ENCODE measurements around the gene OR51D1. TPM values are rescaled to one million over a fixed set of nuclear protein-coding genes. Genes with fewer than 3 reads are reported as not detected.

Gene OR51D1
- total and polyA plus RNA-seq, 2 donors (not counting 1 experiment from before 2014, with no cell fraction given): not detected

DNA sequence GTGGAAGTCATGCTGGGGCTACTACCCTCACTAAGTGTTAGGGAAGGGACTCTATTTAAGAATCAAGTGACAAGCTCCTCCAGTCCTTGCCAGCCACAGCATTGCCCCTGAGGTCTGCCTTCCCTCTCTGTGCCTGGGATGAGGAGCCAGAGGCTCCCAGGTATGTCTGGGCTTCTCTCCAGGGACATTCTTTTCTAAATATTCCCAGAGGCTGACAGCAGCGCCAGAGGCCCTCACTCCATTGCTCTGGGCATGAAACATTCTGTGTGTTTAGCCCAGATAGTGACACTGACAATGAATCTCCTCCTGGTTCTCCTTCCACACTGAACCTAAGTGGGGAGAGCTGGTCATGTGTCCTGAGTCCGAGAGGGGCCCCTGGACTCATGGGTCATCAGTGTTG, 8.7 kb downstream of the OR51D1 start:
- no peak overlapping the region for H3K4me3 ChIP-seq (replicated peaks in 1 of 4; ENCODE audit: control extremely low read depth in 1 of 4, insufficient read depth in 1 of 4, low read depth in 3 of 4, low read length in 4 of 4)
- H3K9ac ChIP-seq (ENCODE audit: insufficient read depth, low read length): no peak overlapping the region
- TF ChIP-seq CTCF (conservative IDR thresholded peaks at IDR 0.05 in 1 of 2, IDR thresholded peaks at IDR 0.05 in 1 of 2; ENCODE audit: low read depth in 1 of 2, low read length in 2 of 2) (no peak), EZH2 (IDR thresholded peaks at IDR 0.05; ENCODE audit: low read length, missing control alignments) (no peak)
- H3K27me3 ChIP-seq (ENCODE audit: control insufficient read depth, insufficient read depth, low read length): no peaks in the 10 kb centered on the region
- H3K27ac ChIP-seq (ENCODE audit: insufficient read depth, low read length): no peak overlapping the region
- H4K20me1 ChIP-seq (ENCODE audit: control insufficient read depth, extremely low read depth, insufficient read depth, low read length): no peaks in the 10 kb centered on the region
- H3K36me3 ChIP-seq (ENCODE audit: control insufficient read depth, insufficient read depth, low read length): no peaks in the 10 kb centered on the region
- H3K79me2 ChIP-seq (ENCODE audit: control insufficient read depth, insufficient read depth, low read length): no peaks in the 10 kb centered on the region
- DNase-seq (ENCODE audit: low read depth in 2 of 2): no peak
- no peaks in the 10 kb centered on the region for H3K4me1 ChIP-seq (ENCODE audit: control insufficient read depth, extremely low read depth, insufficient read depth, low read length)
- H3K9me3 ChIP-seq (ENCODE audit: control insufficient read depth, insufficient read depth, low read depth, low read length): no peaks in the 10 kb centered on the region
- no peak overlapping the region for H3K4me2 ChIP-seq (ENCODE audit: extremely low read depth, insufficient read depth, low read length)
- no peak overlapping the region for H2AFZ ChIP-seq (ENCODE audit: low read length)

GRCh38 chr11:4647766-4648165, 10.5 kb downstream of the OR51D1 start:
- Histone ChIP-seq H4K20me1 (ENCODE audit: control insufficient read depth, extremely low read depth, insufficient read depth, low read length) (no peaks in the 10 kb centered on the region), H3K9ac (ENCODE audit: insufficient read depth, low read length) (no peak overlapping the region)

GRCh38 chr11:4654635-4655369, 17.5 kb downstream of the OR51D1 start:
- DNase-seq (ENCODE audit: low read depth in 2 of 2): no peak
- no peaks in the 10 kb centered on the region for H3K36me3 ChIP-seq (ENCODE audit: control insufficient read depth, insufficient read depth, low read length)
- TF ChIP-seq EZH2 (IDR thresholded peaks at IDR 0.05; ENCODE audit: low read length, missing control alignments) (no peak), CTCF (conservative IDR thresholded peaks at IDR 0.05 in 1 of 2, IDR thresholded peaks at IDR 0.05 in 1 of 2; ENCODE audit: low read depth in 1 of 2, low read length in 2 of 2) (no peak)

More at GRCh38 chr11:4647766-4648165, 10.5 kb downstream of the OR51D1 start:
- Histone ChIP-seq H3K4me2 (ENCODE audit: extremely low read depth, insufficient read depth, low read length) (no peak overlapping the region), H3K9me3 (ENCODE audit: control insufficient read depth, insufficient read depth, low read depth, low read length) (no peaks in the 10 kb centered on the region), H3K79me2 (ENCODE audit: control insufficient read depth, insufficient read depth, low read length) (no peaks in the 10 kb centered on the region), H3K4me1 (ENCODE audit: control insufficient read depth, extremely low read depth, insufficient read depth, low read length) (no peaks in the 10 kb centered on the region), H3K27me3 (ENCODE audit: control insufficient read depth, insufficient read depth, low read length) (no peaks in the 10 kb centered on the region), H2AFZ (ENCODE audit: low read length) (no peak overlapping the region), H3K4me3 (replicated peaks in 1 of 4; ENCODE audit: control extremely low read depth in 1 of 4, insufficient read depth in 1 of 4, low read depth in 3 of 4, low read length in 4 of 4) (no peak overlapping the region), H3K27ac (ENCODE audit: insufficient read depth, low read length) (no peak overlapping the region), H3K36me3 (ENCODE audit: control insufficient read depth, insufficient read depth, low read length) (no peaks in the 10 kb centered on the region)
- no peak for TF ChIP-seq CTCF (conservative IDR thresholded peaks at IDR 0.05 in 1 of 2, IDR thresholded peaks at IDR 0.05 in 1 of 2; ENCODE audit: low read depth in 1 of 2, low read length in 2 of 2)
- no peak for TF ChIP-seq EZH2 (IDR thresholded peaks at IDR 0.05; ENCODE audit: low read length, missing control alignments)
- no peak for DNase-seq (ENCODE audit: low read depth in 2 of 2)

More at GRCh38 chr11:4654635-4655369, 17.5 kb downstream of the OR51D1 start:
- H4K20me1 ChIP-seq (ENCODE audit: control insufficient read depth, extremely low read depth, insufficient read depth, low read length): no peaks in the 10 kb centered on the region
- H2AFZ ChIP-seq (ENCODE audit: low read length): no peak overlapping the region
- H3K4me1 ChIP-seq (ENCODE audit: control insufficient read depth, extremely low read depth, insufficient read depth, low read length): no peaks in the 10 kb centered on the region
- H3K9ac ChIP-seq (ENCODE audit: insufficient read depth, low read length): no peak overlapping the region
- H3K79me2 ChIP-seq (ENCODE audit: control insufficient read depth, insufficient read depth, low read length): no peaks in the 10 kb centered on the region
- no peaks in the 10 kb centered on the region for H3K27me3 ChIP-seq (ENCODE audit: control insufficient read depth, insufficient read depth, low read length)
- no peak overlapping the region for H3K4me2 ChIP-seq (ENCODE audit: extremely low read depth, insufficient read depth, low read length)
- H3K4me3 ChIP-seq (replicated peaks in 1 of 4; ENCODE audit: control extremely low read depth in 1 of 4, insufficient read depth in 1 of 4, low read depth in 3 of 4, low read length in 4 of 4): no peak overlapping the region
- no peak overlapping the region for H3K27ac ChIP-seq (ENCODE audit: insufficient read depth, low read length)
- no peaks in the 10 kb centered on the region for H3K9me3 ChIP-seq (ENCODE audit: control insufficient read depth, insufficient read depth, low read depth, low read length)
